Measurements from ENCODE around the gene STK25.

DNA sequence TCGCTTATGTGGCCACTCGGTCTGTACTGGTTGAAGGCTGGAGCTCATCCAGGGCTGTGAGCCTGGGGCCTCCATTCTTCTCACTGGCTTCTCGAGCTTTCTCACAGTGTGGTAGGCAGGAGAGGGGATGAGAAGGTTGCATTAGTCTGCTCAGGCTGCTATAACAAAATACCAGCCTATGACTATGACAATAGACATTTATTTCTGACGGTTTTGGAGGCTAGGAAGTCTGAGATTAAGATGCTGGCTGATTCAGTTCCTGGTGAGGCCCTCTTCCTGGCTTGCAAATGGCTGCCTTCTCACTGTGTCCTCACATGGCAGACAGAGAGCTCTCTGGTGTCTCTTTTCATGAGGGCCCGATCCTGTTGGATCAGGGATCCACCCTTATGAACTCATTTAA lies 6.2 kb upstream of the STK25 start:
- TF ChIP-seq POLR2AphosphoS5 (IDR thresholded peaks at IDR 0.05) (no peak), POLR2A (IDR thresholded peaks at IDR 0.05) (no peak)
- TF ChIP-seq, protein P1, sequence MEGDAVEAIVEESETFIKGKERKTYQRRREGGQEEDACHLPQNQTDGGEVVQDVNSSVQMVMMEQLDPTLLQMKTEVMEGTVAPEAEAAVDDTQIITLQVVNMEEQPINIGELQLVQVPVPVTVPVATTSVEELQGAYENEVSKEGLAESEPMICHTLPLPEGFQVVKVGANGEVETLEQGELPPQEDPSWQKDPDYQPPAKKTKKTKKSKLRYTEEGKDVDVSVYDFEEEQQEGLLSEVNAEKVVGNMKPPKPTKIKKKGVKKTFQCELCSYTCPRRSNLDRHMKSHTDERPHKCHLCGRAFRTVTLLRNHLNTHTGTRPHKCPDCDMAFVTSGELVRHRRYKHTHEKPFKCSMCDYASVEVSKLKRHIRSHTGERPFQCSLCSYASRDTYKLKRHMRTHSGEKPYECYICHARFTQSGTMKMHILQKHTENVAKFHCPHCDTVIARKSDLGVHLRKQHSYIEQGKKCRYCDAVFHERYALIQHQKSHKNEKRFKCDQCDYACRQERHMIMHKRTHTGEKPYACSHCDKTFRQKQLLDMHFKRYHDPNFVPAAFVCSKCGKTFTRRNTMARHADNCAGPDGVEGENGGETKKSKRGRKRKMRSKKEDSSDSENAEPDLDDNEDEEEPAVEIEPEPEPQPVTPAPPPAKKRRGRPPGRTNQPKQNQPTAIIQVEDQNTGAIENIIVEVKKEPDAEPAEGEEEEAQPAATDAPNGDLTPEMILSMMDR (IDR thresholded peaks at IDR 0.05 in 8 of 11, conservative IDR thresholded peaks at IDR 0.05 in 3 of 11) = no peak
